Epithelial cell of esophagus (primary cell): ENCODE measurements around the gene PABPC1L.

Experiments
- DNase-seq: peaks from one replicate; pipeline ENCODE4 v3.0.0; 2010; ENCODE audit warnings: low read depth
- H3K4me3 ChIP-seq: 2 replicates; pipeline ENCODE4 v1.5.1; 2011; ENCODE audit warnings: mild to moderate bottlenecking, low read length, control low read depth
- CTCF ChIP-seq: IDR thresholded peaks from 2 replicates; pipeline ENCODE4 v1.5.1; 2011; ENCODE audit warnings: low read depth, mild to moderate bottlenecking, low read length, control low read depth, inconsistent platforms; ENCODE audit not compliant: insufficient read depth; ENCODE audit errors: missing control alignments

PABPC1L gene

GRCh38 chr20:44952731-44953130 lies 42.9 kb downstream of the PABPC1L start:
- no peak for TF ChIP-seq CTCF
- H3K4me3 ChIP-seq: no peak overlapping the region
- DNase-seq: no peak

GRCh38 chr20:44954211-44954610 lies 44.4 kb downstream of the PABPC1L start:
- DNase-seq: no peak
- H3K4me3 ChIP-seq: no peak overlapping the region
- TF ChIP-seq CTCF: no peak

GRCh38 chr20:44955270-44955669 lies 45.4 kb downstream of the PABPC1L start:
- H3K4me3 ChIP-seq: no peak overlapping the region
- no peak for DNase-seq
- TF ChIP-seq CTCF: no peak

GRCh38 chr20:44956410-44956809 lies 46.5 kb downstream of the PABPC1L start:
- peak; percentile 57 for DNase-seq
- H3K4me3 ChIP-seq: no peak overlapping the region
- no peak for TF ChIP-seq CTCF

GRCh38 chr20:44958276-44958675 lies 48.4 kb downstream of the PABPC1L start:
- no peak for DNase-seq
- H3K4me3 ChIP-seq: no peak overlapping the region
- no peak for TF ChIP-seq CTCF

- peak; percentile 60 for DNase-seq
- H3K4me3 ChIP-seq: peak overlapping the region; percentile 68
- TF ChIP-seq CTCF: no peak
These were observed 49.3 kb downstream of the PABPC1L start for GRCh38 chr20:44959082-44959637.

GRCh38 chr20:44959638-44960102 lies 49.8 kb downstream of the PABPC1L start:
- peak overlapping the region; percentile 68 for H3K4me3 ChIP-seq
- TF ChIP-seq CTCF: no peak
- peak; percentile 88 for DNase-seq
